ENCODE data around the gene CBLIF.

Gene CBLIF

GRCh38 chr11:59846556-59846955, 1.3 kb upstream of the CBLIF start:
- no peak for DNase-seq (ENCODE audit: low spot score)
- Histone ChIP-seq H2AFZ (ENCODE audit: low read length) (no peak overlapping the region), H3K14ac (ENCODE audit: low read length) (no peak overlapping the region), H3K36me3 (replicated peaks in 1 of 2; ENCODE audit: control insufficient read depth in 2 of 2, insufficient read depth in 2 of 2, low read length in 2 of 2) (no peaks in the 10 kb centered on the region), H3K27me3 (ENCODE audit: control insufficient read depth in 3 of 3, insufficient read depth in 3 of 3, low read depth in 1 of 3, low read length in 3 of 3) (no peaks in the 10 kb centered on the region), H3K9me3 (replicated peaks in 1 of 2; ENCODE audit: control insufficient read depth in 2 of 2, insufficient read depth in 1 of 2, low read depth in 1 of 2, low read length in 2 of 2) (no peaks in the 10 kb centered on the region), H3K18ac (ENCODE audit: low read length) (no peak overlapping the region), H3K4ac (ENCODE audit: low read length) (no peak overlapping the region), H3K23ac (ENCODE audit: low read depth, low read length, poor library complexity) (no peak overlapping the region), H3K27ac (replicated peaks; ENCODE audit: low read length) (no peak overlapping the region), H3K79me1 (ENCODE audit: low read depth, low read length) (no peaks in the 10 kb centered on the region), H3K4me1 (ENCODE audit: control insufficient read depth in 2 of 2, insufficient read depth in 1 of 2, low read depth in 1 of 2, low read length in 2 of 2) (no peaks in the 10 kb centered on the region), H2BK12ac (ENCODE audit: low read length) (no peak overlapping the region), H4K91ac (ENCODE audit: low read depth, low read length, poor library complexity) (no peak overlapping the region), H3K9ac (ENCODE audit: low read depth, low read length, poor library complexity) (no peak overlapping the region), H2AK5ac (ENCODE audit: low read depth, low read length) (no peak overlapping the region), H2BK15ac (ENCODE audit: low read length) (no peak overlapping the region), H4K8ac (ENCODE audit: low read depth, low read length) (no peak overlapping the region), H3K4me3 (ENCODE audit: low read length in 2 of 2) (no peak overlapping the region), H3K4me2 (ENCODE audit: insufficient read depth, low read length, poor library complexity, severe bottlenecking) (no peak overlapping the region), H2BK120ac (ENCODE audit: low read depth, low read length) (no peak overlapping the region), H2BK5ac (ENCODE audit: low read length) (no peak overlapping the region)
- no CpG with 5 or more reads among the region's 5 CpGs for WGBS, 2 donors (ENCODE audit: extremely low coverage in 2 of 2, insufficient read length in 2 of 2, insufficient replicate concordance in 1 of 2)

- Histone ChIP-seq H2BK120ac (ENCODE audit: low read depth, low read length) (no peak overlapping the region), H3K36me3 (replicated peaks in 1 of 2; ENCODE audit: control insufficient read depth in 2 of 2, insufficient read depth in 2 of 2, low read length in 2 of 2) (no peaks in the 10 kb centered on the region), H3K27me3 (ENCODE audit: control insufficient read depth in 3 of 3, insufficient read depth in 3 of 3, low read depth in 1 of 3, low read length in 3 of 3) (no peaks in the 10 kb centered on the region), H3K4me1 (ENCODE audit: control insufficient read depth in 2 of 2, insufficient read depth in 1 of 2, low read depth in 1 of 2, low read length in 2 of 2) (no peaks in the 10 kb centered on the region), H3K9me3 (replicated peaks in 1 of 2; ENCODE audit: control insufficient read depth in 2 of 2, insufficient read depth in 1 of 2, low read depth in 1 of 2, low read length in 2 of 2) (peaks cover 0 to 1% of the 10 kb centered on the region in 2 donors), H2BK5ac (ENCODE audit: low read length) (no peak overlapping the region), H3K4me3 (ENCODE audit: low read length in 2 of 2) (no peak overlapping the region), H2BK12ac (ENCODE audit: low read length) (no peak overlapping the region), H3K9ac (ENCODE audit: low read depth, low read length, poor library complexity) (peak overlapping the region; percentile 25), H3K23ac (ENCODE audit: low read depth, low read length, poor library complexity) (no peak overlapping the region), H4K91ac (ENCODE audit: low read depth, low read length, poor library complexity) (peak overlapping the region; percentile 40), H3K27ac (replicated peaks; ENCODE audit: low read length) (no peak overlapping the region), H3K79me1 (ENCODE audit: low read depth, low read length) (no peaks in the 10 kb centered on the region), H4K8ac (ENCODE audit: low read depth, low read length) (no peak overlapping the region), H2AFZ (ENCODE audit: low read length) (no peak overlapping the region), H3K4me2 (ENCODE audit: insufficient read depth, low read length, poor library complexity, severe bottlenecking) (no peak overlapping the region), H2AK5ac (ENCODE audit: low read depth, low read length) (no peak overlapping the region), H3K14ac (ENCODE audit: low read length) (peak overlapping the region; percentile 66), H3K4ac (ENCODE audit: low read length) (no peak overlapping the region), H3K18ac (ENCODE audit: low read length) (peak overlapping the region; percentile 7), H2BK15ac (ENCODE audit: low read length) (no peak overlapping the region)
- no CpG with 5 or more reads among the region's 12 CpGs for WGBS, 2 donors (ENCODE audit: extremely low coverage in 2 of 2, insufficient read length in 2 of 2, insufficient replicate concordance in 1 of 2)
- DNase-seq (ENCODE audit: low spot score), result no peak
These were observed 3.0 kb downstream of the CBLIF start for GRCh38 chr11:59842316-59842715.

- Histone ChIP-seq H3K4me1 (ENCODE audit: control insufficient read depth in 2 of 2, insufficient read depth in 1 of 2, low read depth in 1 of 2, low read length in 2 of 2) (no peaks in the 10 kb centered on the region), H3K23ac (ENCODE audit: low read depth, low read length, poor library complexity) (no peak overlapping the region), H3K27ac (replicated peaks; ENCODE audit: low read length) (no peak overlapping the region), H2BK5ac (ENCODE audit: low read length) (no peak overlapping the region), H4K91ac (ENCODE audit: low read depth, low read length, poor library complexity) (no peak overlapping the region), H3K9ac (ENCODE audit: low read depth, low read length, poor library complexity) (no peak overlapping the region), H2BK15ac (ENCODE audit: low read length) (no peak overlapping the region), H3K4ac (ENCODE audit: low read length) (no peak overlapping the region), H3K79me1 (ENCODE audit: low read depth, low read length) (no peaks in the 10 kb centered on the region), H3K9me3 (replicated peaks in 1 of 2; ENCODE audit: control insufficient read depth in 2 of 2, insufficient read depth in 1 of 2, low read depth in 1 of 2, low read length in 2 of 2) (peaks cover 0 to 1% of the 10 kb centered on the region in 2 donors), H3K18ac (ENCODE audit: low read length) (no peak overlapping the region), H4K8ac (ENCODE audit: low read depth, low read length) (no peak overlapping the region), H3K4me2 (ENCODE audit: insufficient read depth, low read length, poor library complexity, severe bottlenecking) (no peak overlapping the region), H3K14ac (ENCODE audit: low read length) (no peak overlapping the region), H2AK5ac (ENCODE audit: low read depth, low read length) (no peak overlapping the region), H2BK120ac (ENCODE audit: low read depth, low read length) (no peak overlapping the region), H2BK12ac (ENCODE audit: low read length) (no peak overlapping the region), H3K27me3 (ENCODE audit: control insufficient read depth in 3 of 3, insufficient read depth in 3 of 3, low read depth in 1 of 3, low read length in 3 of 3) (no peaks in the 10 kb centered on the region), H2AFZ (ENCODE audit: low read length) (no peak overlapping the region), H3K36me3 (replicated peaks in 1 of 2; ENCODE audit: control insufficient read depth in 2 of 2, insufficient read depth in 2 of 2, low read length in 2 of 2) (no peaks in the 10 kb centered on the region), H3K4me3 (ENCODE audit: low read length in 2 of 2) (no peak overlapping the region)
- no peak for DNase-seq (ENCODE audit: low spot score)
- WGBS, 2 donors (ENCODE audit: extremely low coverage in 2 of 2, insufficient read length in 2 of 2, insufficient replicate concordance in 1 of 2), result no CpG with 5 or more reads among the region's 2 CpGs
These were observed 3.8 kb downstream of the CBLIF start for GRCh38 chr11:59841514-59841913.

GRCh38 chr11:59839615-59840014, 5.7 kb downstream of the CBLIF start:
- no peak overlapping the region for H3K4me2 ChIP-seq (ENCODE audit: insufficient read depth, low read length, poor library complexity, severe bottlenecking)
- no peaks in the 10 kb centered on the region for H3K36me3 ChIP-seq (replicated peaks in 1 of 2; ENCODE audit: control insufficient read depth in 2 of 2, insufficient read depth in 2 of 2, low read length in 2 of 2)
- H2BK5ac ChIP-seq (ENCODE audit: low read length), result no peak overlapping the region
- no peak overlapping the region for H2BK12ac ChIP-seq (ENCODE audit: low read length)
- H2AK5ac ChIP-seq (ENCODE audit: low read depth, low read length), result no peak overlapping the region
- no peak overlapping the region for H2BK15ac ChIP-seq (ENCODE audit: low read length)
- no peak overlapping the region for H3K9ac ChIP-seq (ENCODE audit: low read depth, low read length, poor library complexity)
- no peak overlapping the region for H4K8ac ChIP-seq (ENCODE audit: low read depth, low read length)
- H3K23ac ChIP-seq (ENCODE audit: low read depth, low read length, poor library complexity), result no peak overlapping the region
- no peak overlapping the region for H3K4me3 ChIP-seq (ENCODE audit: low read length in 2 of 2)
- DNase-seq (ENCODE audit: low spot score), result no peak
- no peak overlapping the region for H3K14ac ChIP-seq (ENCODE audit: low read length)
- H3K27ac ChIP-seq (replicated peaks; ENCODE audit: low read length), result no peak overlapping the region
- no peak overlapping the region for H3K18ac ChIP-seq (ENCODE audit: low read length)
- no peak overlapping the region for H2BK120ac ChIP-seq (ENCODE audit: low read depth, low read length)
- no peak overlapping the region for H3K4ac ChIP-seq (ENCODE audit: low read length)
- H2AFZ ChIP-seq (ENCODE audit: low read length), result no peak overlapping the region
- H3K9me3 ChIP-seq (replicated peaks in 1 of 2; ENCODE audit: control insufficient read depth in 2 of 2, insufficient read depth in 1 of 2, low read depth in 1 of 2, low read length in 2 of 2), result peaks cover 0 to 1% of the 10 kb centered on the region in 2 donors
- H3K79me1 ChIP-seq (ENCODE audit: low read depth, low read length), result no peaks in the 10 kb centered on the region
- no peaks in the 10 kb centered on the region for H3K27me3 ChIP-seq (ENCODE audit: control insufficient read depth in 3 of 3, insufficient read depth in 3 of 3, low read depth in 1 of 3, low read length in 3 of 3)
- H4K91ac ChIP-seq (ENCODE audit: low read depth, low read length, poor library complexity), result no peak overlapping the region
- H3K4me1 ChIP-seq (ENCODE audit: control insufficient read depth in 2 of 2, insufficient read depth in 1 of 2, low read depth in 1 of 2, low read length in 2 of 2), result no peaks in the 10 kb centered on the region

Data from neuronal stem cell (in vitro differentiated cells).